Measurements from ENCODE around the gene CYGB. TPM values are rescaled to one million over a fixed set of nuclear protein-coding genes. Genes with fewer than 3 reads are reported as not detected.

The CYGB gene
- total and polyA plus RNA-seq, 9 of the 15 experiments (the other 6 are each of a cell fraction or from before 2014, with no cell fraction given): 0.08 to 0.95 (median 0.18) TPM; not detected in 5

DNA sequence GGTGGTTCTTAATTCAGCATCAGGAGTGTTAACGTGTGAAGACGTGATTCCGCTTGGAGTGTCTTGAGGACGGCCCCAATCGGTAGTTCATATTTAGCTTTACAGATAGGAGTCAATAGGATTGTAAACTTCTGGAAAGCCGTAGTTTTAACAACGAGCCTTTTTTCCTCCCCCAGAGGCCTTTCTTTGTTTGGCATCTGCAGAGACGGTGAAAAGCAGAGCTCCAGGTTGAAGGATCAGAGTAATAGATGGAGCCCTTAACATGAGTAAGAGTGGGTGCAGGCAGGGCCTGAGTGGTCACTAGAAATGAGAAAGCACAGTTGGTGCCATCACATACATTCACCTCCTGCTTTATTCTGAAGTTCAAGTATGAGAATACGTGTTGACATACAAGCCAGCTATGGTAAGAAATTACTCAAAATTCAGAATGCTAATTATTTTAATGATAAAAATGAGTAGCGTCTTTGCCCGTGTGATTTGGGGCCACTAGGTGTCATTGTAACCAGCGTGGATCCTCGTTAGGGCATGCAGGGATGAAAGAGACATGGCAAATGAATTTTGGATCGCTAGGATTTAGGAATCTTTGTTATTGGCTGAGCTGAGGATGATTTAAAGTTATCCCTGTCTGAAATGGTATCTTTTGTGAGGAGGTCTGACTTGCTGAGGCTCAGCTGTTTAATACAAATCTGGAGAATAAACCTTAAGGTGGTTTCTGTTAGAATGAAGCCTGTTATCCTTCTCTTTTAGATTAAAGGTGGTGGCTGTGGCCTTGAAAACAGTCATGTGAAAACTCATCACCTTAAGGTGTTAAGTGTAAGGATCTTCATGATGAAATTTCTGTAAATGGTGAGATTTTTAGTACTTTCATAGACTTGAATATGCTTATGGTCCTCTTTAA, 20.9 kb upstream of the CYGB start (continued):
- TF ChIP-seq, protein P1, sequence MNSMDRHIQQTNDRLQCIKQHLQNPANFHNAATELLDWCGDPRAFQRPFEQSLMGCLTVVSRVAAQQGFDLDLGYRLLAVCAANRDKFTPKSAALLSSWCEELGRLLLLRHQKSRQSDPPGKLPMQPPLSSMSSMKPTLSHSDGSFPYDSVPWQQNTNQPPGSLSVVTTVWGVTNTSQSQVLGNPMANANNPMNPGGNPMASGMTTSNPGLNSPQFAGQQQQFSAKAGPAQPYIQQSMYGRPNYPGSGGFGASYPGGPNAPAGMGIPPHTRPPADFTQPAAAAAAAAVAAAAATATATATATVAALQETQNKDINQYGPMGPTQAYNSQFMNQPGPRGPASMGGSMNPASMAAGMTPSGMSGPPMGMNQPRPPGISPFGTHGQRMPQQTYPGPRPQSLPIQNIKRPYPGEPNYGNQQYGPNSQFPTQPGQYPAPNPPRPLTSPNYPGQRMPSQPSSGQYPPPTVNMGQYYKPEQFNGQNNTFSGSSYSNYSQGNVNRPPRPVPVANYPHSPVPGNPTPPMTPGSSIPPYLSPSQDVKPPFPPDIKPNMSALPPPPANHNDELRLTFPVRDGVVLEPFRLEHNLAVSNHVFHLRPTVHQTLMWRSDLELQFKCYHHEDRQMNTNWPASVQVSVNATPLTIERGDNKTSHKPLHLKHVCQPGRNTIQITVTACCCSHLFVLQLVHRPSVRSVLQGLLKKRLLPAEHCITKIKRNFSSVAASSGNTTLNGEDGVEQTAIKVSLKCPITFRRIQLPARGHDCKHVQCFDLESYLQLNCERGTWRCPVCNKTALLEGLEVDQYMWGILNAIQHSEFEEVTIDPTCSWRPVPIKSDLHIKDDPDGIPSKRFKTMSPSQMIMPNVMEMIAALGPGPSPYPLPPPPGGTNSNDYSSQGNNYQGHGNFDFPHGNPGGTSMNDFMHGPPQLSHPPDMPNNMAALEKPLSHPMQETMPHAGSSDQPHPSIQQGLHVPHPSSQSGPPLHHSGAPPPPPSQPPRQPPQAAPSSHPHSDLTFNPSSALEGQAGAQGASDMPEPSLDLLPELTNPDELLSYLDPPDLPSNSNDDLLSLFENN (IDR thresholded peaks at IDR 0.05; ENCODE audit: low read depth in 2 of 2, low read length in 2 of 2): 0 out of 4 replicates have a peak, but pooled peaks of 1 of the 2 experiments have one; percentile 13
- TF ChIP-seq ZNF41 (CRISPR knock-in tag; conservative IDR thresholded peaks at IDR 0.05): no peak
- no peak for TF ChIP-seq RFX5 (IDR thresholded peaks at IDR 0.05; ENCODE audit: low read depth, low read length)
- TF ChIP-seq, protein P2, sequence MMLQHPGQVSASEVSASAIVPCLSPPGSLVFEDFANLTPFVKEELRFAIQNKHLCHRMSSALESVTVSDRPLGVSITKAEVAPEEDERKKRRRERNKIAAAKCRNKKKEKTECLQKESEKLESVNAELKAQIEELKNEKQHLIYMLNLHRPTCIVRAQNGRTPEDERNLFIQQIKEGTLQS (IDR thresholded peaks at IDR 0.05): no peak
- TF ChIP-seq, protein P2 (CRISPR knock-in tag; conservative IDR thresholded peaks at IDR 0.05): 0 out of 2 replicates have a peak, but pooled peaks have one; percentile 20
- peak; percentile 66 for TF ChIP-seq MYC (IDR thresholded peaks at IDR 0.05; ENCODE audit: low read depth, low read length)
- TF ChIP-seq MYC (CRISPR knock-in tag; IDR thresholded peaks at IDR 0.05; ENCODE audit: borderline replicate concordance, low read depth): no peak
- TF ChIP-seq HCFC1 (IDR thresholded peaks at IDR 0.05; ENCODE audit: low read depth, low read length): no peak
- TF ChIP-seq, protein P3, sequence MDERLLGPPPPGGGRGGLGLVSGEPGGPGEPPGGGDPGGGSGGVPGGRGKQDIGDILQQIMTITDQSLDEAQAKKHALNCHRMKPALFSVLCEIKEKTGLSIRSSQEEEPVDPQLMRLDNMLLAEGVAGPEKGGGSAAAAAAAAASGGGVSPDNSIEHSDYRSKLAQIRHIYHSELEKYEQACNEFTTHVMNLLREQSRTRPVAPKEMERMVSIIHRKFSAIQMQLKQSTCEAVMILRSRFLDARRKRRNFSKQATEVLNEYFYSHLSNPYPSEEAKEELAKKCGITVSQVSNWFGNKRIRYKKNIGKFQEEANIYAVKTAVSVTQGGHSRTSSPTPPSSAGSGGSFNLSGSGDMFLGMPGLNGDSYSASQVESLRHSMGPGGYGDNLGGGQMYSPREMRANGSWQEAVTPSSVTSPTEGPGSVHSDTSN (CRISPR knock-in tag; IDR thresholded peaks at IDR 0.05; ENCODE audit: low read depth): no peak
- TF ChIP-seq, protein P3 (tag; conservative IDR thresholded peaks at IDR 0.05; ENCODE audit: low read depth): no peak
- no peak for TF ChIP-seq ESRRA (IDR thresholded peaks at IDR 0.05; ENCODE audit: borderline replicate concordance, low read depth)
- TF ChIP-seq ZNF232 (CRISPR knock-in tag; IDR thresholded peaks at IDR 0.05): 0 out of 2 replicates have a peak, but pooled peaks have one; percentile 0
- TF ChIP-seq ETV6 (IDR thresholded peaks at IDR 0.05; ENCODE audit: borderline replicate concordance in 1 of 2, low read depth in 2 of 2, low read length in 1 of 2): no peak
- no peak for TF ChIP-seq ETV6 (CRISPR knock-in tag; IDR thresholded peaks at IDR 0.05; ENCODE audit: borderline replicate concordance)
- TF ChIP-seq PHF21A (IDR thresholded peaks at IDR 0.05; ENCODE audit: borderline replicate concordance, low read depth): 0 out of 2 replicates have a peak, but pooled peaks have one; percentile 18

All from K562 (cell line).